Esophagus squamous epithelium (tissue), 5 donors: ENCODE measurements around the gene ARHGEF11. TPM values are rescaled to one million over a fixed set of nuclear protein-coding genes. Genes with fewer than 3 reads are reported as not detected.

ENCODE experiments used
- DNase-seq: peaks from one replicate; lab custom pipeline; 2025; lab: John Stamatoyannopoulos, UW
- H3K27ac ChIP-seq, 4 donors: fragments of 200-600 bp; sonication (generic); one replicate each; pipeline ENCODE4 v1.5.1; 2016 to 2019; ENCODE audit warnings: mild to moderate bottlenecking in 1 of 4
- H3K27me3 ChIP-seq, 4 donors: fragments of 200-600 bp; sonication (generic); 1 replicate in 3 of 4; 2 replicates in 1 of 4; pipeline versions ENCODE4 v1.5.1 to v1.6.0; 2017 to 2021; ENCODE audit warnings: antibody characterized with exemption in 1 of 4
- H3K36me3 ChIP-seq, 3 donors: fragments of 200-600 bp; sonication (generic); one replicate each; pipeline ENCODE4 v1.5.1; 2016 to 2019
- H3K4me1 ChIP-seq, 3 donors: fragments of 200-600 bp; sonication (generic); one replicate each; pipeline ENCODE4 v1.5.1; 2017 to 2019
- H3K4me3 ChIP-seq, 4 donors: fragments of 200-600 bp; sonication (generic); 1 replicate in 3 of 4; 2 replicates in 1 of 4; pipeline ENCODE4 v1.5.1; 2016 to 2019; ENCODE audit warnings: mild to moderate bottlenecking in 2 of 4, moderate library complexity in 1 of 4
- H3K9me3 ChIP-seq, 3 donors: fragments of 200-600 bp; sonication (generic); one replicate each; pipeline ENCODE4 v1.5.1; 2016 to 2019
- POLR2A ChIP-seq, 4 donors: fragments of 450-650 bp; IDR thresholded peaks; one replicate each; pipeline ENCODE4 v1.6.1; 2017; ENCODE audit warnings: antibody characterized with exemption in 4 of 4, mild to moderate bottlenecking in 4 of 4, moderate library complexity in 3 of 4
- WGBS, 2 donors: methylation state at CpG; one replicate each; pipeline ENCODE4 v1.1.5; 2018; 5-methylcytosine and 5-hydroxymethylcytosine counted together
- intact Hi-C: fragments of 100-400 bp; cut with DNase I; formaldehyde crosslinking; loops from one replicate; pipeline ENCODE4 v1.15.0; 2022
- total RNA-seq, 4 donors: library from RNA; depleted of rRNA; stranded (reverse); fragments of >200 nt; gene quantifications; one replicate each; pipeline ENCODE4 v1.1.0, GENCODE V29; 2016
- TF ChIP-seq, protein P1 (sequence below), 6 experiments: fragments of 450-650 bp in 4 of 6; fragments of 200-600 bp in 2 of 6; sonication (generic) in 2 of 6; IDR thresholded peaks; one replicate each; pipeline ENCODE4 v1.5.1; 2016 to 2019; ENCODE audit warnings: antibody characterized with exemption in 6 of 6, mild to moderate bottlenecking in 4 of 6, moderate library complexity in 4 of 6
- donor health status: DM: yes; HTN: yes; CAD: no.

The ARHGEF11 gene
- total RNA-seq, 4 donors from 2014 or later, result 15.5 to 24.2 (median 19.4) TPM

GRCh38 chr1:156921053-156921529 is 124.5 kb downstream of the ARHGEF11 start:
- peaks cover 9 to 86% (median 19%) of the 10 kb centered on the region in 4 donors for H3K27me3 ChIP-seq
- H3K27ac ChIP-seq, result no peak overlapping the region
- H3K4me3 ChIP-seq, result no peak overlapping the region
- intact Hi-C loops, result no loop called here
- H3K9me3 ChIP-seq, result peaks cover 0 to 3% (median 0%) of the 10 kb centered on the region in 3 donors
- TF ChIP-seq, protein P1, sequence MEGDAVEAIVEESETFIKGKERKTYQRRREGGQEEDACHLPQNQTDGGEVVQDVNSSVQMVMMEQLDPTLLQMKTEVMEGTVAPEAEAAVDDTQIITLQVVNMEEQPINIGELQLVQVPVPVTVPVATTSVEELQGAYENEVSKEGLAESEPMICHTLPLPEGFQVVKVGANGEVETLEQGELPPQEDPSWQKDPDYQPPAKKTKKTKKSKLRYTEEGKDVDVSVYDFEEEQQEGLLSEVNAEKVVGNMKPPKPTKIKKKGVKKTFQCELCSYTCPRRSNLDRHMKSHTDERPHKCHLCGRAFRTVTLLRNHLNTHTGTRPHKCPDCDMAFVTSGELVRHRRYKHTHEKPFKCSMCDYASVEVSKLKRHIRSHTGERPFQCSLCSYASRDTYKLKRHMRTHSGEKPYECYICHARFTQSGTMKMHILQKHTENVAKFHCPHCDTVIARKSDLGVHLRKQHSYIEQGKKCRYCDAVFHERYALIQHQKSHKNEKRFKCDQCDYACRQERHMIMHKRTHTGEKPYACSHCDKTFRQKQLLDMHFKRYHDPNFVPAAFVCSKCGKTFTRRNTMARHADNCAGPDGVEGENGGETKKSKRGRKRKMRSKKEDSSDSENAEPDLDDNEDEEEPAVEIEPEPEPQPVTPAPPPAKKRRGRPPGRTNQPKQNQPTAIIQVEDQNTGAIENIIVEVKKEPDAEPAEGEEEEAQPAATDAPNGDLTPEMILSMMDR (IDR thresholded peaks at IDR 0.05), result no peak
- no peak for TF ChIP-seq POLR2A (IDR thresholded peaks at IDR 0.05)
- peaks cover 17 to 25% (median 17%) of the 10 kb centered on the region in 3 donors for H3K4me1 ChIP-seq
- DNase-seq, result no peak
- peaks cover 0 to 7% (median 0%) of the 10 kb centered on the region in 3 donors for H3K36me3 ChIP-seq
- 67 to 71% methylated on average over 7 of the region's 7 CpGs for WGBS, 2 donors

DNA sequence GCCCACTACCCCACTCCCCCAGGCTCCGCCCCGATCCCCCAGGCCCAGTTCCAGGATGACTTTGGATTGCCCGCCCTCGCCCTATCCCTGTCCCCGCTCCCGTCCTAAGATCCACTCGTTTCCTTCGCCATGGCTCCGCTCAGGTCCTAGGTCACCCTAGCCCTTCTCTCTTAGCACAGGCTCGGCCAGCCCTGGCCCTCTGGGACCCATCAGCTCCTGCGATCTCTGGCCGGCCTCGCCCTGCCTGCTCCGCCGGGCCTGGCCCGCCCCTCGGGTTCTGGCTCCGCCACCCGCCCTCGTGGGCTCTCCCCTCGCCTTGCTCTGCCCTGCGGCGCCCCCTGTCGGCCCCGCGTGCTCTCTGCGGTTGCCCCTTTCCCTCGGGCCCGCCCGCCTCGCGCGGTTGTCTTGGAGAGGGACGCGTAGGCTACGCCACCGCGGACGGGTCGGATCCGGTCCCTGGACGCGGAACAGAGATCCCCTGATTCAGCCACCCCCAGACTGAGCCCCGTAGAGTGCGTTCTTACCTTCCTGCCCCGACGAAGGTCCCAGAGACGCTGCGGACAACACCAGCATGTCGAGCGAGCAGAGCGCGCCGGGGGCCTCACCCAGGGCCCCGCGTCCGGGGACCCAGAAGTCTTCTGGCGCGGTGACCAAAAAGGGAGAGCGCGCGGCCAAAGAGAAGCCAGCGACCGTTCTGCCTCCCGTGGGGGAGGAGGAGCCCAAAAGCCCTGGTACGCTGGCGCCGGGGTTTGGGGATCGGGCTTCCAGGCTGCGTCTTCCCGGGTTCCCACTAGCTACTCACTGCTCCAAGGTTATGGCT is 125.1 kb downstream of the ARHGEF11 start, which contains the start of gene LRRC71:
TSS of gene LRRC71 (plus strand) at position 400 of the 820 bp plus-strand sequence. CDS start at position 572, 172 bp downstream.
- WGBS, 2 donors, result 12 to 22% methylated on average over 12 to 30 of the region's 71 CpGs
- Histone ChIP-seq H3K4me3 (peak within 1 kb of the TSS in 3 of 4 donors; percentile 8 to 51 (median 20)), H3K4me1 (peaks cover 17 to 25% (median 17%) of the 10 kb centered on the region in 3 donors), H3K9me3 (peaks cover 0 to 3% (median 0%) of the 10 kb centered on the region in 3 donors), H3K36me3 (peaks cover 0 to 13% (median 0%) of the 10 kb centered on the region in 3 donors), H3K27ac (no peak within 1 kb of the TSS), H3K27me3 (peaks cover 9 to 83% (median 19%) of the 10 kb centered on the region in 4 donors)
- TF ChIP-seq, protein P1 (IDR thresholded peaks at IDR 0.05), result peak; percentile 34 to 92 (median 78)
- TF ChIP-seq POLR2A (IDR thresholded peaks at IDR 0.05), result no peak
- intact Hi-C loops, result no loop called here
- DNase-seq, result no peak

GRCh38 chr1:156914440-156914856 is 131.1 kb downstream of the ARHGEF11 start:
- WGBS, 2 donors, result 84 to 85% methylated on average over 5 of the region's 9 CpGs

GRCh38 chr1:156913809-156914387 is 131.6 kb downstream of the ARHGEF11 start:
- peaks cover 0 to 3% (median 0%) of the 10 kb centered on the region in 3 donors for H3K9me3 ChIP-seq
- no peak for DNase-seq
- intact Hi-C loops, result no loop called here
- 97 to 100% methylated on average over 6 to 7 of the region's 13 CpGs for WGBS, 2 donors
- peaks cover 0 to 59% (median 0%) of the 10 kb centered on the region in 3 donors for H3K36me3 ChIP-seq
- TF ChIP-seq, protein P1 (IDR thresholded peaks at IDR 0.05), result no peak
- TF ChIP-seq POLR2A (IDR thresholded peaks at IDR 0.05), result no peak
- peaks cover 0 to 13% (median 4%) of the 10 kb centered on the region in 3 donors for H3K4me1 ChIP-seq
- H3K27ac ChIP-seq, result no peak overlapping the region
- H3K4me3 ChIP-seq, result no peak overlapping the region
- peaks cover 0 to 58% (median 0%) of the 10 kb centered on the region in 4 donors for H3K27me3 ChIP-seq

More at GRCh38 chr1:156914440-156914856, 131.1 kb downstream of the ARHGEF11 start:
- TF ChIP-seq POLR2A (IDR thresholded peaks at IDR 0.05), result no peak
- TF ChIP-seq, protein P1 (IDR thresholded peaks at IDR 0.05), result no peak
- DNase-seq, result no peak
- intact Hi-C loops, result no loop called here
- Histone ChIP-seq H3K27me3 (peaks cover 0 to 58% (median 0%) of the 10 kb centered on the region in 4 donors), H3K9me3 (peaks cover 0 to 3% (median 0%) of the 10 kb centered on the region in 3 donors), H3K4me1 (peaks cover 0 to 11% (median 3%) of the 10 kb centered on the region in 3 donors), H3K27ac (no peak overlapping the region), H3K4me3 (no peak overlapping the region), H3K36me3 (peaks cover 0 to 58% (median 0%) of the 10 kb centered on the region in 3 donors)
